ENCODE data around the gene ATP2C1.
"Not testable (repeated sequence)": the region's sequence is repeated elsewhere in the genome, so short reads cannot be mapped to it uniquely, and the experiment has no call there.

The ATP2C1 gene

GRCh38 chr3:130941793-130942192 lies 47.9 kb downstream of the ATP2C1 start:
- DNase-seq = no peak

- no peak for DNase-seq
Measured at GRCh38 chr3:130946882-130947281, 53.0 kb downstream of the ATP2C1 start.

- no peak for DNase-seq
Measured at GRCh38 chr3:130948001-130948773, 54.3 kb downstream of the ATP2C1 start.

- DNase-seq = no peak
Measured at GRCh38 chr3:130948929-130949328, 55.0 kb downstream of the ATP2C1 start.

- no peak for DNase-seq
Measured at GRCh38 chr3:130950124-130950523, 56.2 kb downstream of the ATP2C1 start.

GRCh38 chr3:130950641-130951040 lies 56.8 kb downstream of the ATP2C1 start:
- no peak for DNase-seq

- no peak for DNase-seq
Measured at GRCh38 chr3:130955481-130955880, 61.6 kb downstream of the ATP2C1 start.

GRCh38 chr3:130956281-130956680 lies 62.4 kb downstream of the ATP2C1 start:
- no peak for DNase-seq

- no peak for DNase-seq
Measured at GRCh38 chr3:130956721-130957120, 62.8 kb downstream of the ATP2C1 start.

GRCh38 chr3:130960139-130960795 lies 66.4 kb downstream of the ATP2C1 start:
- DNase-seq = no peak

GRCh38 chr3:130961458-130961857 lies 67.6 kb downstream of the ATP2C1 start:
- DNase-seq = no peak

GRCh38 chr3:130963444-130963843 lies 69.6 kb downstream of the ATP2C1 start:
- no peak for DNase-seq

GRCh38 chr3:130963878-130964277 lies 70.0 kb downstream of the ATP2C1 start:
- DNase-seq = no peak

GRCh38 chr3:130967281-130967680 lies 73.4 kb downstream of the ATP2C1 start:
- DNase-seq = no peak

- DNase-seq = no peak
Measured at GRCh38 chr3:130968221-130968620, 74.3 kb downstream of the ATP2C1 start.

GRCh38 chr3:130969621-130970020 lies 75.7 kb downstream of the ATP2C1 start:
- no peak for DNase-seq

GRCh38 chr3:130971208-130971607 lies 77.3 kb downstream of the ATP2C1 start:
- no peak for DNase-seq

- DNase-seq = not testable (repeated sequence)
Measured at GRCh38 chr3:130972592-130972991, 78.7 kb downstream of the ATP2C1 start.

GRCh38 chr3:130973406-130973805 lies 79.5 kb downstream of the ATP2C1 start:
- no peak for DNase-seq

- no peak for DNase-seq
Measured at GRCh38 chr3:130974201-130974600, 80.3 kb downstream of the ATP2C1 start.

GRCh38 chr3:130975251-130975650 lies 81.4 kb downstream of the ATP2C1 start:
- no peak for DNase-seq

GRCh38 chr3:130976706-130977105 lies 82.8 kb downstream of the ATP2C1 start:
- no peak for DNase-seq

GRCh38 chr3:130979117-130979516 lies 85.2 kb downstream of the ATP2C1 start:
- DNase-seq = no peak

GRCh38 chr3:130981469-130981868 lies 87.6 kb downstream of the ATP2C1 start:
- DNase-seq = no peak

- no peak for DNase-seq
Measured at GRCh38 chr3:130990282-130990681, 96.4 kb downstream of the ATP2C1 start.
